PC-9 (cell line): Measurements from ENCODE around the gene PI4K2A. TPM values are rescaled to one million over a fixed set of nuclear protein-coding genes. Genes with fewer than 3 reads are reported as not detected.

Experiments
- BruUV-seq: library from RNA; stranded (reverse); fragments of 400-500 nt; replicated peaks from 2 replicates; lab custom pipeline; 2021; lab: Mats Ljungman, UMichigan
- CTCF ChIA-PET: fragments of 300-600 bp; sonication (Branson Sonifier 250); formaldehyde crosslinking; loops from one replicate; lab custom pipeline; 2022; ENCODE audit warnings: antibody characterized with exemption; lab: Charles Lee
- POLR2A ChIA-PET: fragments of 300-600 bp; sonication (Branson Sonifier 250); formaldehyde crosslinking; loops from one replicate; lab custom pipeline; 2022; ENCODE audit warnings: antibody characterized with exemption; ENCODE audit not compliant: unreplicated experiment; lab: Charles Lee
- DNase-seq, 2 experiments: peaks; one replicate each; pipeline versions ENCODE4 v3.0.0 to v3.0.0-alpha.2; 2015 to 2022; ENCODE audit warnings: mixed read lengths in 1 of 2
- H2AFZ ChIP-seq: fragments of 200-600 bp; sonication (generic); 2 replicates; pipeline ENCODE4 v1.8.1; 2017; ENCODE audit warnings: antibody characterized with exemption
- H3F3A ChIP-seq: fragments of 200-600 bp; sonication (generic); 2 replicates; pipeline ENCODE4 v1.8.1; 2017; ENCODE audit warnings: antibody characterized with exemption, mild to moderate bottlenecking, low read depth; ENCODE audit not compliant: insufficient read depth
- H3K27ac ChIP-seq: fragments of 200-600 bp; sonication (generic); 2 replicates; pipeline ENCODE4 v1.6.1; 2016; ENCODE audit warnings: mixed run types
- H3K27me3 ChIP-seq: fragments of 200-600 bp; sonication (generic); 2 replicates; pipeline ENCODE4 v1.6.1; 2016; ENCODE audit warnings: low read depth, mixed run types; ENCODE audit not compliant: insufficient read depth
- H3K36me3 ChIP-seq: fragments of 200-600 bp; sonication (generic); 2 replicates; pipeline ENCODE4 v1.6.1; 2016; ENCODE audit warnings: low read depth, mixed run types
- H3K4me1 ChIP-seq: fragments of 200-600 bp; sonication (generic); replicated peaks from 2 replicates; pipeline ENCODE4 v1.6.1; 2016; ENCODE audit warnings: mixed run types; ENCODE audit not compliant: insufficient read depth
- H3K4me2 ChIP-seq: fragments of 200-600 bp; sonication (generic); 2 replicates; pipeline ENCODE4 v1.6.1; 2017; ENCODE audit warnings: mixed run types
- H3K4me3 ChIP-seq: fragments of 200-600 bp; sonication (generic); 2 replicates; pipeline ENCODE4 v1.6.1; 2016; ENCODE audit warnings: mixed run types
- H3K79me2 ChIP-seq: fragments of 200-600 bp; sonication (generic); 2 replicates; pipeline ENCODE4 v1.6.1; 2017; ENCODE audit warnings: low read depth, mixed run types
- H3K9me2 ChIP-seq: fragments of 200-600 bp; sonication (generic); 2 replicates; pipeline ENCODE4 v1.8.1; 2017; ENCODE audit warnings: mild to moderate bottlenecking; ENCODE audit not compliant: insufficient read depth
- H3K9me3 ChIP-seq: fragments of 200-600 bp; sonication (generic); 2 replicates; pipeline ENCODE4 v1.8.1; 2016; ENCODE audit warnings: low read depth; ENCODE audit not compliant: insufficient read depth
- H4K20me1 ChIP-seq: fragments of 200-600 bp; sonication (generic); 2 replicates; pipeline ENCODE4 v1.8.1; 2017; ENCODE audit not compliant: insufficient read depth
- EZH2 ChIP-seq: fragments of 200-600 bp; sonication (generic); IDR thresholded peaks from 2 replicates; pipeline ENCODE4 v1.8.0; 2017; ENCODE audit warnings: antibody characterized with exemption, low read depth
- intact Hi-C: fragments of 100-400 bp; cut with micrococcal nuclease; formaldehyde crosslinking; loops from one replicate; pipeline ENCODE4 v1.10.0; 2022; ENCODE audit not compliant: unreplicated experiment
- total RNA-seq: library from RNA; stranded (reverse); gene quantifications from 2 replicates; pipeline ENCODE4 v1.2.3, GENCODE V29; 2021
- TF ChIP-seq, protein P1 (sequence below): fragments of 200-600 bp; sonication (generic); conservative IDR thresholded peaks from 2 replicates; pipeline ENCODE4 v1.6.1; 2017; ENCODE audit warnings: mixed run types, antibody characterized with exemption, mild to moderate bottlenecking, moderate library complexity

Gene PI4K2A
- total RNA-seq, 1 experiment from 2014 or later, result 20.3 TPM

DNA sequence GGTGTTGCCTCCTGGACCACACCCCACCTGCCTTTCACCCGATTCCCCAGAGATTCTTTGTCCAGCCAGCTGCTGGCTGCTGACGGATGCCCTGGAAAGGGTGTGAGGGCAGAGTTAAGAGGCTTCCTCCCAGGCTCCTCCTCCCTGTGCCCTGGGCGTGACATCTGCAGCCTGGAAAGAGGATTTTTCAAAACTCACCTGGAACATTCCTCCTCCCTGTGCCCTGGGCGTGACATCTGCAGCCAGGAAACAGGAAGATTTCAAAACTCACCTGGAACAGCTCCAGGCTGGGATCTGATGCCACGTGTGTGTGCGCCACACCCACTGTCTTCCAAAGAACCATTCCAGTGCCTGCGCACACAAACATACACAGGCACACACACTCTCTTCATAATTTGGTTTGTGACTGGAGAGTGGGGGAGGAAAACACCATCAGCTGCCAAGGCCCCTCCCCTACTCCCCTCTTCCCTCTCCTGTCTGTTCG, 78.2 kb downstream of the PI4K2A start:
- intact Hi-C loops, result loop anchor here (2.0 to 10.0 kb wide), 2 partner anchors 32 to 314 kb away; partner anchors contain the start of genes AVPI1 and RRP12
- no peaks in the 10 kb centered on the region for H3K9me3 ChIP-seq
- POLR2A ChIA-PET, result interaction anchor here (0.6 to 0.7 kb wide), 3 partner anchors 31 to 255 kb away, joined by 3 to 5 read pairs (median 4); partner anchors contain the start of gene AVPI1

DNA sequence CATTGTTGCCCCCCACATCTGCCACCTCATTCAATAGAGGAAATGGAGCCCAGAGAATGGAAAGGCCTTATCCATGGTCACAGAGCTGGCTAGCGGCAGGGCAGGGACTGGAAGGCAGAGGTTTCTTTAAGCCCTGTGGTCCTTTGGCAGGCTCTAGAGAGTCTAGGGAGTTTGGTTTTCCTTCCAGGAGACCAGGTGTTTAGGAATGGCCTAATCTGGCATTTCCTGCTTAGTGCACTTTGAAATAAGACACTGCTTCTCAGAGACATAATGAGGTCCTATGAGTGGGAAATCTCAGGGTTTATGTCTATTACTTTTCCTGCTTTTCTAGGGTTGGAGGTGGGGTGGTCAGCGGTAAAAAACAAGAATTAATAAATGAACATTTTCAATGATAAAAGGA, 79.1 kb downstream of the PI4K2A start:
- peaks cover 46% of the 10 kb centered on the region for H3K4me1 ChIP-seq
- peaks cover 28% of the 10 kb centered on the region for H3F3A ChIP-seq
- H3K36me3 ChIP-seq, result no peaks in the 10 kb centered on the region
- ChIA-PET CTCF (no interaction called here), POLR2A (no interaction called here)
- no peak for DNase-seq
- H3K4me2 ChIP-seq, result peak overlapping the region; percentile 64
- H3K79me2 ChIP-seq, result peaks cover 36% of the 10 kb centered on the region
- no TSS peak for BruUV-seq
- TF ChIP-seq, protein P1, sequence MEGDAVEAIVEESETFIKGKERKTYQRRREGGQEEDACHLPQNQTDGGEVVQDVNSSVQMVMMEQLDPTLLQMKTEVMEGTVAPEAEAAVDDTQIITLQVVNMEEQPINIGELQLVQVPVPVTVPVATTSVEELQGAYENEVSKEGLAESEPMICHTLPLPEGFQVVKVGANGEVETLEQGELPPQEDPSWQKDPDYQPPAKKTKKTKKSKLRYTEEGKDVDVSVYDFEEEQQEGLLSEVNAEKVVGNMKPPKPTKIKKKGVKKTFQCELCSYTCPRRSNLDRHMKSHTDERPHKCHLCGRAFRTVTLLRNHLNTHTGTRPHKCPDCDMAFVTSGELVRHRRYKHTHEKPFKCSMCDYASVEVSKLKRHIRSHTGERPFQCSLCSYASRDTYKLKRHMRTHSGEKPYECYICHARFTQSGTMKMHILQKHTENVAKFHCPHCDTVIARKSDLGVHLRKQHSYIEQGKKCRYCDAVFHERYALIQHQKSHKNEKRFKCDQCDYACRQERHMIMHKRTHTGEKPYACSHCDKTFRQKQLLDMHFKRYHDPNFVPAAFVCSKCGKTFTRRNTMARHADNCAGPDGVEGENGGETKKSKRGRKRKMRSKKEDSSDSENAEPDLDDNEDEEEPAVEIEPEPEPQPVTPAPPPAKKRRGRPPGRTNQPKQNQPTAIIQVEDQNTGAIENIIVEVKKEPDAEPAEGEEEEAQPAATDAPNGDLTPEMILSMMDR, result no peak
- TF ChIP-seq EZH2, result no peak
- intact Hi-C loops, result loop anchor here (2.0 to 10.0 kb wide), 2 partner anchors 33 to 315 kb away; partner anchors contain the start of genes AVPI1 and RRP12
- no peak overlapping the region for H3K4me3 ChIP-seq
- peak overlapping the region; percentile 31 for H3K27ac ChIP-seq
- no peak overlapping the region for H2AFZ ChIP-seq
- H4K20me1 ChIP-seq, result no peaks in the 10 kb centered on the region
- H3K27me3 ChIP-seq, result no peaks in the 10 kb centered on the region
- no peaks in the 10 kb centered on the region for H3K9me2 ChIP-seq
- H3K9me3 ChIP-seq, result no peaks in the 10 kb centered on the region

More for the DNA sequence above, 78.2 kb downstream of the PI4K2A start:
- peak; percentile 90 to 97 for DNase-seq
- no peak overlapping the region for H2AFZ ChIP-seq
- CTCF ChIA-PET, result interaction anchor here (1.5 kb wide), 1 partner anchor 10 kb away, joined by 12 read pairs; no protein-coding TSS in a partner anchor
- BruUV-seq, result no TSS peak
- H3K4me1 ChIP-seq, result peaks cover 46% of the 10 kb centered on the region
- no peaks in the 10 kb centered on the region for H3K36me3 ChIP-seq
- H4K20me1 ChIP-seq, result no peaks in the 10 kb centered on the region
- no peaks in the 10 kb centered on the region for H3K9me2 ChIP-seq
- peak overlapping the region; percentile 59 for H3K27ac ChIP-seq
- H3K4me3 ChIP-seq, result no peak overlapping the region
- no peaks in the 10 kb centered on the region for H3K27me3 ChIP-seq
- H3K79me2 ChIP-seq, result peaks cover 39% of the 10 kb centered on the region
- no peak for TF ChIP-seq EZH2
- TF ChIP-seq, protein P1, result no peak
- peak overlapping the region; percentile 86 for H3K4me2 ChIP-seq
- peaks cover 24% of the 10 kb centered on the region for H3F3A ChIP-seq

DNA sequence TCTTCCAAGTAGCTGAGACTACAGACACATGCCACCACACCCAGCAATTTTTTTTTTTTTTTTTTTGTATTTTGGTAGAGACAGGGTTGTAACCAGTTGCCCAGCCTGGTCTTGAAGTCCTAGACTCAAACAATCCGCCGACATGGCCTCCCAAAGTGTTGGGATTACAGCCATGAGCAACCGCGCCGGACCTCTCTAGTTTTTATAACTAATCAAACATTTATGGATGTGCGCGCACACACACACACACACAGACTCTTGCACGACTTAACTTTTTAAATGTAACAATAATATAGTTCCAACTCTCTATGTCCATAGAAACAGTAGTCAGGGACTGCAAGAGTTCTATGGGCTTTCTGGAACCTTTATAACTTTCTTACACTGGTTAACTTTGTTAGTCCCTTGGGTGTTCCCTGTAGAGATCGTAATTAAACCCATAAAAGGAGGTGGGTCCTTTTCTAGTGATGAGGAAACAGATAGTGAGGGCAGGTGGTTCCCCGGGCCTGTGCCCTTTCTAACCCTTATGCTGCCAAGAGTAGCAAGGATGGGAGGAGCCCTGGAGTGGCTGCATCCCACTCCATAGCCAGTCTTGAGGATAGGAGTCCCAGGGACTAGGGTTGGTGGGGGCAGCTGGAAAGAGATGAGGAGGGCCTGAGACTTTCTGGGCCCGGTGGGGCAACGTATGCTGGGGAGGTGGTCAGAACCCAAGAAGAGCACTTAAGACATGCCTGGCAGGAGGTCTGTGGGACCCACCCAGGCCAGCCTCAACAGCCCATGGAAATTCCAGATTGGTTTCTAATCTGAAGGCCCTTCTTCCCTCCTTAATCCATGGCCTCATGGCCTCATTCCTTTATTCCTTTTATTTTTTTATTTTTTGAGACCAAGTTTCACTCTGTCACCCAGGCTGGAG, 81.7 kb downstream of the PI4K2A start:
- no peaks in the 10 kb centered on the region for H3K27me3 ChIP-seq
- H4K20me1 ChIP-seq, result no peaks in the 10 kb centered on the region
- ChIA-PET CTCF (interaction anchor here (0.6 kb wide), 1 partner anchor 11 kb away, joined by 5 read pairs; no protein-coding TSS in a partner anchor), POLR2A (no interaction called here)
- H3K79me2 ChIP-seq, result peaks cover 12% of the 10 kb centered on the region
- TF ChIP-seq, protein P1, result no peak
- no peak for TF ChIP-seq EZH2
- no peak overlapping the region for H2AFZ ChIP-seq
- H3F3A ChIP-seq, result peaks cover 30% of the 10 kb centered on the region
- intact Hi-C loops, result no loop called here
- H3K4me1 ChIP-seq, result peaks cover 33% of the 10 kb centered on the region
- no peak overlapping the region for H3K4me2 ChIP-seq
- H3K4me3 ChIP-seq, result no peak overlapping the region
- H3K27ac ChIP-seq, result no peak overlapping the region
- H3K9me3 ChIP-seq, result no peaks in the 10 kb centered on the region
- BruUV-seq, result no TSS peak
- H3K36me3 ChIP-seq, result no peaks in the 10 kb centered on the region
- DNase-seq, result no peak
- H3K9me2 ChIP-seq, result no peaks in the 10 kb centered on the region
